T-cell (primary cell): Measurements from ENCODE around the gene KSR1. TPM values are rescaled to one million over a fixed set of nuclear protein-coding genes. Genes with fewer than 3 reads are reported as not detected.
"Not testable (repeated sequence)": the region's sequence is repeated elsewhere in the genome, so short reads cannot be mapped to it uniquely, and the experiment has no call there.

ENCODE experiments used
- ATAC-seq, 4 experiments: fragments of 200-7000 bp in 3 of 4; fragments of 150-1000 bp in 1 of 4; cut with Tn5 transposase; replicated peaks in 1 of 4; 1 replicate in 3 of 4; 2 replicates in 1 of 4; pipeline ENCODE4 v1.10.0; 2021; ENCODE audit warnings: moderate library complexity in 3 of 4, mild to moderate bottlenecking in 2 of 4, moderate number of reproducible peaks in 1 of 4
- CTCF ChIA-PET, 2 donors: fragments of 300-600 bp; sonication (Branson Sonifier 250); formaldehyde crosslinking; loops; one replicate each; lab custom pipeline; 2022; ENCODE audit warnings: antibody characterized with exemption in 2 of 2; lab: Charles Lee
- POLR2A ChIA-PET, 2 donors: fragments of 300-600 bp; sonication (Branson Sonifier 250); formaldehyde crosslinking; loops; one replicate each; lab custom pipeline; 2022; ENCODE audit warnings: antibody characterized with exemption in 2 of 2; lab: Charles Lee
- DNase-seq, 35 experiments: peaks; one replicate each; pipeline versions ENCODE4 v3.0.0 to v3.0.0-alpha.2; 2013 to 2023
- H3K27ac ChIP-seq: one replicate; pipeline ENCODE4 v1.5.1; 2013; ENCODE audit warnings: low read length
- H3K27me3 ChIP-seq, 2 experiments: replicated peaks in 1 of 2; 1 replicate in 1 of 2; 2 replicates in 1 of 2; pipeline versions ENCODE4 v1.6.1 to v1.7.0; 2013; ENCODE audit warnings: low read length in 1 of 2, mixed read lengths in 1 of 2; ENCODE audit not compliant: control insufficient read depth in 2 of 2, insufficient read depth in 2 of 2; ENCODE audit errors: extremely low read depth in 1 of 2
- H3K36me3 ChIP-seq, 2 donors: 1 replicate in 1 of 2; 2 replicates in 1 of 2; pipeline versions ENCODE4 v1.6.1 to v1.7.0; 2013; ENCODE audit warnings: low read length in 1 of 2; ENCODE audit not compliant: control insufficient read depth in 2 of 2, insufficient read depth in 1 of 2; ENCODE audit errors: extremely low read depth in 1 of 2
- H3K4me1 ChIP-seq, 2 experiments: 1 replicate in 1 of 2; 2 replicates in 1 of 2; pipeline versions ENCODE4 v1.6.1 to v1.7.0; 2013; ENCODE audit warnings: low read length in 2 of 2, mixed read lengths in 1 of 2; ENCODE audit not compliant: insufficient read depth in 2 of 2, control insufficient read depth in 1 of 2; ENCODE audit errors: extremely low read depth in 1 of 2
- H3K4me3 ChIP-seq, 2 donors: 1 replicate in 1 of 2; 2 replicates in 1 of 2; pipeline versions ENCODE4 v1.5.1 to v1.7.0; 2013; ENCODE audit warnings: mild to moderate bottlenecking in 2 of 2, low read length in 1 of 2, moderate library complexity in 1 of 2; ENCODE audit not compliant: control insufficient read depth in 1 of 2; ENCODE audit errors: extremely low read depth in 1 of 2
- H3K9me3 ChIP-seq: 2 replicates; pipeline ENCODE4 v1.7.0; 2013
- H3K27ac Mint-ChIP-seq, 2 donors: one replicate each; pipeline ENCODE4 v1.8.0; 2020 to 2021; ENCODE audit warnings: mild to moderate bottlenecking in 2 of 2, mixed read lengths in 2 of 2
- H3K27me3 Mint-ChIP-seq, 2 donors: one replicate each; pipeline ENCODE4 v1.8.0; 2021 to 2022; ENCODE audit warnings: mixed read lengths in 2 of 2
- H3K36me3 Mint-ChIP-seq: one replicate; pipeline ENCODE4 v1.8.0; 2021; ENCODE audit warnings: mixed read lengths
- H3K4me1 Mint-ChIP-seq, 3 donors: one replicate each; pipeline ENCODE4 v1.8.0; 2020 to 2022; ENCODE audit warnings: mixed read lengths in 3 of 3, mild to moderate bottlenecking in 1 of 3
- H3K4me3 Mint-ChIP-seq, 3 donors: one replicate each; pipeline ENCODE4 v1.8.0; 2020 to 2022; ENCODE audit warnings: mild to moderate bottlenecking in 3 of 3, mixed read lengths in 3 of 3, moderate library complexity in 3 of 3
- H3K9me3 Mint-ChIP-seq, 3 donors: one replicate each; pipeline ENCODE4 v1.8.0; 2020 to 2022; ENCODE audit warnings: mixed read lengths in 3 of 3
- WGBS: methylation state at CpG from one replicate; pipeline ENCODE4 v1.1.5; 2013; ENCODE audit warnings: missing lambda C conversion rate; ENCODE audit not compliant: insufficient coverage; 5-methylcytosine and 5-hydroxymethylcytosine counted together
- total RNA-seq, 35 experiments: library from RNA in 6 of 35; stranded (reverse) in 6 of 35; fragments of 120-200 nt in 1 of 35; gene quantifications; one replicate each; pipeline versions ENCODE4 v1.2.1 to v1.2.4 and lab custom pipeline; 2013 to 2026

The KSR1 gene
- total RNA-seq, 5 donors from 2014 or later (not counting 1 experiment from before 2014, with no cell fraction given) = 26.8 to 35.8 (median 27.6) TPM

- H3K4me3 Mint-ChIP-seq = no peak overlapping the region
- ATAC-seq (no peak), DNase-seq (no peak)
- H3K9me3 ChIP-seq = no peaks in the 10 kb centered on the region
- peaks cover 0 to 3% of the 10 kb centered on the region in 2 experiments for H3K27me3 ChIP-seq
- no peaks in the 10 kb centered on the region for H3K36me3 ChIP-seq
- no peaks in the 10 kb centered on the region for H3K4me1 ChIP-seq
- CTCF ChIA-PET = no interaction called here
- H3K4me1 Mint-ChIP-seq = no peaks in the 10 kb centered on the region
- H3K36me3 Mint-ChIP-seq = no peaks in the 10 kb centered on the region
- no peak overlapping the region for H3K4me3 ChIP-seq
- no peaks in the 10 kb centered on the region for H3K9me3 Mint-ChIP-seq
- WGBS = 88% methylated on average over 2 of the region's 4 CpGs
- no peaks in the 10 kb centered on the region for H3K27me3 Mint-ChIP-seq
- H3K27ac ChIP-seq = no peak overlapping the region
- POLR2A ChIA-PET = no interaction called here
- no peak overlapping the region for H3K27ac Mint-ChIP-seq
These were observed 16.9 kb upstream of the KSR1 start for GRCh38 chr17:27439342-27439741.

DNA sequence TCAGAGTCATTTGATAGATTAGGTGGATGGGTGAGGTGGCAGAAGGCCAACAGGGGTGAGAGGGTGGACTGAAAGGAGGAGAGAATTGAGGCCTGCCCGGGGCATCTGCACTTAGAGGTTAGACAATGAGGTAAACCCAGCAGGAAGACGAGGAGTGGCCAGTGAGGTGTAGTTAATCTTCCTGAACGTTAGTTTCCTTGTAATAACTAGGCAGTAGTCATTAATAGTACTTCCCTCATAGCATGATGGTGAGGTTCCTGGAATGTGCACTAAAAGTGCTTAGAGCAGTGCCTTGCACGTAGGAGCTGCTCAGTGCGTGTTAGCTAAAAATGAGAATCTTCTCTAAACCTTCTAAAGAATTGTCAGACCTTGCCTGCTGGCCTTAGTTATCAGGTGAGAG lies 13.5 kb upstream of the KSR1 start:
- Histone ChIP-seq H3K4me3 (no peak overlapping the region), H3K36me3 (no peaks in the 10 kb centered on the region), H3K9me3 (no peaks in the 10 kb centered on the region), H3K4me1 (no peaks in the 10 kb centered on the region), H3K27ac (no peak overlapping the region), H3K27me3 (peaks cover 0 to 3% of the 10 kb centered on the region in 2 experiments)
- ATAC-seq (no peak), DNase-seq (no peak)
- POLR2A ChIA-PET = no interaction called here
- Mint-ChIP-seq H3K4me1 (no peaks in the 10 kb centered on the region), H3K27ac (no peak overlapping the region), H3K9me3 (no peaks in the 10 kb centered on the region), H3K36me3 (no peaks in the 10 kb centered on the region), H3K27me3 (peaks cover 0 to 11% of the 10 kb centered on the region in 2 donors), H3K4me3 (no peak overlapping the region)
- WGBS = 14% methylated on average over 2 of the region's 5 CpGs
- CTCF ChIA-PET = interaction anchor here in 1 of 2 donors (0.6 kb wide), 1 partner anchor 54 kb away, joined by 3 read pairs; no protein-coding TSS in a partner anchor

GRCh38 chr17:27443491-27443890 lies 12.8 kb upstream of the KSR1 start:
- H3K36me3 Mint-ChIP-seq = no peaks in the 10 kb centered on the region
- POLR2A ChIA-PET = interaction anchor here in 1 of 2 donors (0.7 kb wide), 1 partner anchor 91 kb away, joined by 4 read pairs; no protein-coding TSS in a partner anchor
- H3K4me3 Mint-ChIP-seq = no peak overlapping the region
- H3K27ac Mint-ChIP-seq = no peak overlapping the region
- WGBS = 88% methylated on average over 5 of the region's 6 CpGs
- no peaks in the 10 kb centered on the region for H3K4me1 Mint-ChIP-seq
- Histone ChIP-seq H3K9me3 (no peaks in the 10 kb centered on the region), H3K27ac (no peak overlapping the region), H3K4me3 (no peak overlapping the region), H3K36me3 (no peaks in the 10 kb centered on the region), H3K4me1 (no peaks in the 10 kb centered on the region), H3K27me3 (peaks cover 0 to 3% of the 10 kb centered on the region in 2 experiments)
- no peak for DNase-seq
- peaks cover 0 to 11% of the 10 kb centered on the region in 2 donors for H3K27me3 Mint-ChIP-seq
- CTCF ChIA-PET = no interaction called here
- H3K9me3 Mint-ChIP-seq = no peaks in the 10 kb centered on the region
- no peak for ATAC-seq

DNA sequence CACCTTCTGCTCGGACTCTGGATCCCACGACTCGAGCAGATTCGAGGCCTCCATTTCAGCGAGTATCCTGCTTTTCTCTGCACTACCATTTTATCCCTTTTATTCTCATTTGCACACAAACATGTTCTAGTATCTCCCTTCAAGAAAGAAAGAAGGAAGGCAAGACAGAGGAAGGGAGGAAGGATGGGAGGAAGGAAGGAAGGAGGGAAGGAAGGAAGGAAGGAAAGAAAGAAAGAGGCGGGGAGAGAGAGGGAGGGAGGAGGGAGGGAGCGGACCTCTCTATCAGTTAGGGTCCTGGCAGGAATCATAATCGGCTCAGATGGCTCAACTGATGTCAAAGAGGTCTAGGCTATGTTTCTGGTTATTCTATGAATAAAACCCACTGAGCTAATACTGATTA lies 10.3 kb upstream of the KSR1 start:
- Histone ChIP-seq H3K4me3 (no peak overlapping the region), H3K9me3 (no peaks in the 10 kb centered on the region), H3K4me1 (no peaks in the 10 kb centered on the region), H3K27ac (no peak overlapping the region), H3K27me3 (peaks cover 0 to 3% of the 10 kb centered on the region in 2 experiments), H3K36me3 (no peaks in the 10 kb centered on the region)
- ChIA-PET CTCF (no interaction called here), POLR2A (interaction anchor here in 1 of 2 donors (0.7 kb wide), 1 partner anchor 21 kb away, joined by 3 read pairs; no protein-coding TSS in a partner anchor)
- no peaks in the 10 kb centered on the region for H3K36me3 Mint-ChIP-seq
- H3K4me1 Mint-ChIP-seq = no peaks in the 10 kb centered on the region
- no peaks in the 10 kb centered on the region for H3K9me3 Mint-ChIP-seq
- DNase-seq = no peak
- H3K27me3 Mint-ChIP-seq = peaks cover 0 to 11% of the 10 kb centered on the region in 2 donors
- no peak overlapping the region for H3K27ac Mint-ChIP-seq
- ATAC-seq = no peak
- WGBS = no CpG with 5 or more reads among the region's 8 CpGs
- no peak overlapping the region for H3K4me3 Mint-ChIP-seq

DNA sequence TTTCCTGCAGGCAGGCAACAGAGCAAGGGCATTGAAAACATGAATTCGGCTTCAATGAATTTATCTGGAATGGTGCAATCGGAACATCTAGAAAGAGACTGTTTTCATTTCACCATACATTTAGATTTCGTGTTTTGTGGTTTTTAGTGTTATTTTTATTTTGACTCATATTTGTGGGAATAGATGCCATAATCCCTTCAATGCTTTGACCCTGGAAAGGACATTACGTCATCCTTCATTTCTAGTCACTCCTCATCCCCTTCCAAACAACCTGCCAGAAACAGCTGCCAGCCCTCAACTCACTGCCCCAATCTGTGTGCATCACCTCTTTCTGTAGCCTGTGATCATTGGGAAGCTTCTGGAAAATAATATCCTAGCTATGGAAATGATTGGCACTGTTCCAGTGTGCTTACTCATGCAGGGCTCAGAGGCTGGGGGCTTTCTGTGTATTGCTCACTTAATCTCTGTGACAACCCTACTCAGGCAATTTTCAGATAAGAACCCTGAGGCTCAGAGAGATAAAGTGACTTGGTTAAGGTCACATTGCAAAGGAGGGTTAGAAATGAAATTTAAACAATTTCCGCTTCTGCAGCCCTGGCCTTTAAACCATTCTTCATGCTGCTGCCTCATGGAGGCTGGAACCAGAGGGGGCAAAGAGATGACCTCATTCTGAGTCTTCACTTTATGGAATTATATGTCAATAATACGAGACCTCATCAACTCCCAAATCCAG lies 9.5 kb upstream of the KSR1 start:
- no peaks in the 10 kb centered on the region for H3K36me3 ChIP-seq
- DNase-seq = no peak
- Mint-ChIP-seq H3K27ac (no peak overlapping the region), H3K27me3 (peaks cover 0 to 11% of the 10 kb centered on the region in 2 donors), H3K4me1 (no peaks in the 10 kb centered on the region), H3K4me3 (no peak overlapping the region), H3K9me3 (no peaks in the 10 kb centered on the region), H3K36me3 (no peaks in the 10 kb centered on the region)
- H3K27ac ChIP-seq = no peak overlapping the region
- 100% methylated on average over 2 of the region's 6 CpGs for WGBS
- POLR2A ChIA-PET = no interaction called here
- H3K4me3 ChIP-seq = no peak overlapping the region
- H3K9me3 ChIP-seq = no peaks in the 10 kb centered on the region
- CTCF ChIA-PET = no interaction called here
- no peaks in the 10 kb centered on the region for H3K4me1 ChIP-seq
- H3K27me3 ChIP-seq = peaks cover 0 to 3% of the 10 kb centered on the region in 2 experiments
- ATAC-seq = no peak

- H3K27me3 Mint-ChIP-seq = peaks cover 0 to 11% of the 10 kb centered on the region in 2 donors
- H3K9me3 Mint-ChIP-seq, POLR2A ChIA-PET, H3K9me3 ChIP-seq, CTCF ChIA-PET, H3K27ac ChIP-seq, DNase-seq, H3K36me3 Mint-ChIP-seq, H3K36me3 ChIP-seq, H3K4me1 ChIP-seq, H3K4me3 ChIP-seq, ATAC-seq, H3K27me3 ChIP-seq, H3K4me1 Mint-ChIP-seq, H3K27ac Mint-ChIP-seq, H3K4me3 Mint-ChIP-seq: not testable (repeated sequence)
- WGBS = 69% methylated on average over 4 of the region's 6 CpGs
These were observed 7.7 kb upstream of the KSR1 start for GRCh38 chr17:27448534-27448933.
